Measurements from ENCODE around the gene OR10H2.
"Not testable (repeated sequence)": the region's sequence is repeated elsewhere in the genome, so short reads cannot be mapped to it uniquely, and the experiment has no call there.

The OR10H2 gene

DNA sequence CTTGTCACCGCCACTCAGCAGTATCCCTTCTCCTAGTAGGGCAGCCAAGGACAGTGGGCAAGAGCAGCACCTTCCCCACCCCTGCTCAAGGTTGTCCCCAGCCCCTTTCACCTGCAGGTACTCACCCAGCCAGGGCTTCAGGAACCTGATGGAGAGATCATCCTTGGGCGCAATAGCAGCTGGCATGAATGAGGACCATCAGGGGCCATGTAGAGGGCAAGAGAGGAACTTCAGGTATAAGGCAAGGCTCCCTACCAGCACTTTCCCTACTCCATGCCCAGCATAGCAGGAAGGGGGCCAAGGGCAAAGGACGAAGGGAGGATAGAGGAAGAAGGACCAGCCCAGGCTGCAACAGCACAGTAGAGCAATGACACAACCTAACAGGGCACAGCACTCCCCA, 46.3 kb downstream of the OR10H2 start:
- DNase-seq = not testable (repeated sequence)

DNA sequence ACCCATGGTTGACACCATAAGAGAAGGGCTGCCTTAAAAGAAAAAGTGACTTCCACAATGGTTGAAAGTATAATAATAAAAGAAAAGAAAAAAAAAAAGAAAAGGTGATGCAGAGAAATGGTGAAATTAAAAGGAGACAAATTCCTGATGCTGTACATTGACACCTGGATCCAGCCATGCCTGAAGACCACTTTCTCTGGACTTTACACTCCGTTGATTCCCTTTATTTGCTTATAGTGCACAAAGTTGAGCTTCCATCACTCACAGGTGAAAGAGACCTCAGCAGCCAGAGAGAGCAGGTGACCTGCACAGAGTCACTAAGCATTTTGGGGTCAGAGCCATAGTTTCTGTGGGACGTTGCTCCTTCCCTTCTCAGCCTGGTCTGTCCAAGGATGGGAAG, 47.4 kb downstream of the OR10H2 start:
- DNase-seq = no peak

- no peak for DNase-seq
Observed at GRCh38 chr19:15776264-15776663, 48.4 kb downstream of the OR10H2 start.

- DNase-seq = no peak
Observed at GRCh38 chr19:15776991-15777970, 49.5 kb downstream of the OR10H2 start.
